Activated CD4-positive, alpha-beta T cell treated with anti-CD3 and anti-CD28 coated beads, Interleukin-2, amount 50 U/mL, for 48 hours (primary cell): ENCODE data around the gene NUDT16L1.

Experiments used
- DNase-seq, 2 experiments: peaks; one replicate each; pipeline ENCODE4 v3.0.0-alpha.2; 2020

Gene NUDT16L1

GRCh38 chr16:4693296-4693955 lies at the start of gene NUDT16L1:
Gene NUDT16L1 (plus strand): TSS chr16:4693562. CDS start chr16:4693727, 165 bp downstream.
- DNase-seq, result peak; percentile 94 to 96

- no peak for DNase-seq
These were observed 46.4 kb upstream of the NUDT16L1 start for GRCh38 chr16:4646773-4647643.

GRCh38 chr16:4647644-4647980 lies 45.8 kb upstream of the NUDT16L1 start:
- DNase-seq, result no peak

GRCh38 chr16:4648917-4649316 lies 44.4 kb upstream of the NUDT16L1 start:
- DNase-seq, result peak in 1 of 2 experiments; percentile 28

GRCh38 chr16:4649744-4650442 lies 43.5 kb upstream of the NUDT16L1 start:
- DNase-seq, result no peak

GRCh38 chr16:4650443-4651074 lies 42.8 kb upstream of the NUDT16L1 start:
- DNase-seq, result peak; percentile 84 to 87

- DNase-seq, result no peak
These were observed 41.5 kb upstream of the NUDT16L1 start for GRCh38 chr16:4651827-4652226.

GRCh38 chr16:4652561-4652960 lies 40.8 kb upstream of the NUDT16L1 start:
- DNase-seq, result no peak

GRCh38 chr16:4654011-4654963 lies 39.1 kb upstream of the NUDT16L1 start:
- DNase-seq, result no peak

- DNase-seq, result no peak
These were observed 38.3 kb upstream of the NUDT16L1 start for GRCh38 chr16:4654964-4655590.

- no peak for DNase-seq
These were observed 37.6 kb upstream of the NUDT16L1 start for GRCh38 chr16:4655801-4656200.

GRCh38 chr16:4656221-4656620 lies 37.1 kb upstream of the NUDT16L1 start:
- DNase-seq, result no peak

- DNase-seq, result no peak
These were observed 36.4 kb upstream of the NUDT16L1 start for GRCh38 chr16:4656695-4657686.

- DNase-seq, result no peak
These were observed 33.7 kb upstream of the NUDT16L1 start for GRCh38 chr16:4659363-4660353.

GRCh38 chr16:4660454-4661007 lies 32.8 kb upstream of the NUDT16L1 start:
- peak; percentile 78 to 82 for DNase-seq

- DNase-seq, result no peak
These were observed 31.7 kb upstream of the NUDT16L1 start for GRCh38 chr16:4661661-4662060.

- DNase-seq, result no peak
These were observed 29.9 kb upstream of the NUDT16L1 start for GRCh38 chr16:4663465-4663776.

- DNase-seq, result no peak
These were observed 29.4 kb upstream of the NUDT16L1 start for GRCh38 chr16:4663777-4664465.
